Osteoblast (primary cell): ENCODE results near the gene P2RX6. TPM values are rescaled to one million over a fixed set of nuclear protein-coding genes. Genes with fewer than 3 reads are reported as not detected.

Experiments used
- DNase-seq: peaks from one replicate; pipeline ENCODE4 v3.0.0; 2011; ENCODE audit warnings: low spot score, mixed read lengths; ENCODE audit not compliant: insufficient read length; ENCODE audit errors: missing footprints
- H2AFZ ChIP-seq: 2 replicates; pipeline ENCODE4 v1.6.0; 2011; ENCODE audit warnings: mild to moderate bottlenecking, low read length
- H3K27ac ChIP-seq: 2 replicates; pipeline ENCODE4 v1.5.1; 2011; ENCODE audit warnings: mild to moderate bottlenecking, low read depth, low read length, moderate library complexity
- H3K27me3 ChIP-seq: 2 replicates; pipeline ENCODE4 v1.6.0; 2012; ENCODE audit warnings: mild to moderate bottlenecking, control low read depth, inconsistent platforms, low read length, moderate library complexity; ENCODE audit not compliant: insufficient read depth
- H3K36me3 ChIP-seq: 2 replicates; pipeline ENCODE4 v1.5.1; 2011; ENCODE audit warnings: mild to moderate bottlenecking, low read length, control low read depth, moderate library complexity; ENCODE audit not compliant: insufficient read depth
- H3K4me1 ChIP-seq: 2 replicates; pipeline ENCODE4 v1.5.1; 2011; ENCODE audit warnings: mild to moderate bottlenecking, low read length, control low read depth, moderate library complexity; ENCODE audit not compliant: insufficient read depth
- H3K4me2 ChIP-seq: 2 replicates; pipeline ENCODE4 v1.6.0; 2011; ENCODE audit warnings: mild to moderate bottlenecking, low read length; ENCODE audit not compliant: insufficient read depth
- H3K4me3 ChIP-seq: fragments of 200-600 bp; sonication (generic); 3 replicates; pipeline ENCODE4 v1.5.1; 2012; ENCODE audit warnings: mild to moderate bottlenecking, low read length, inconsistent platforms; ENCODE audit not compliant: insufficient read depth
- H3K79me2 ChIP-seq: 2 replicates; pipeline ENCODE4 v1.6.0; 2012; ENCODE audit warnings: mild to moderate bottlenecking, low read length, control low read depth, inconsistent platforms; ENCODE audit not compliant: insufficient read depth
- H3K9me3 ChIP-seq: 2 replicates; pipeline ENCODE4 v1.5.1; 2011; ENCODE audit warnings: low read depth, low read length, control low read depth
- H4K20me1 ChIP-seq: 2 replicates; pipeline ENCODE4 v1.6.0; 2012; ENCODE audit warnings: mild to moderate bottlenecking, low read length, control low read depth; ENCODE audit not compliant: insufficient read depth
- total RNA-seq: library from RNA; depleted of rRNA; stranded (reverse); fragments of >200 nt; gene quantifications from 2 replicates; pipeline ENCODE4 v1.2.3, GENCODE V29; 2012
- TF ChIP-seq, protein P1 (sequence below): IDR thresholded peaks from 2 replicates; pipeline ENCODE4 v1.5.1; 2011; ENCODE audit warnings: mild to moderate bottlenecking, low read depth, low read length, moderate library complexity; ENCODE audit errors: extremely low read depth

Gene P2RX6
- total RNA-seq, 1 donor, result 5.1 TPM

GRCh38 chr22:20991252-20992055 is 23.5 kb upstream of the P2RX6 start:
- Histone ChIP-seq H3K36me3 (peaks cover 48% of the 10 kb centered on the region), H2AFZ (no peak overlapping the region), H3K4me2 (no peak overlapping the region), H3K27me3 (no peaks in the 10 kb centered on the region), H4K20me1 (no peaks in the 10 kb centered on the region), H3K27ac (no peak overlapping the region), H3K4me1 (no peaks in the 10 kb centered on the region), H3K9me3 (no peaks in the 10 kb centered on the region), H3K79me2 (no peaks in the 10 kb centered on the region), H3K4me3 (no peak overlapping the region)
- TF ChIP-seq, protein P1, sequence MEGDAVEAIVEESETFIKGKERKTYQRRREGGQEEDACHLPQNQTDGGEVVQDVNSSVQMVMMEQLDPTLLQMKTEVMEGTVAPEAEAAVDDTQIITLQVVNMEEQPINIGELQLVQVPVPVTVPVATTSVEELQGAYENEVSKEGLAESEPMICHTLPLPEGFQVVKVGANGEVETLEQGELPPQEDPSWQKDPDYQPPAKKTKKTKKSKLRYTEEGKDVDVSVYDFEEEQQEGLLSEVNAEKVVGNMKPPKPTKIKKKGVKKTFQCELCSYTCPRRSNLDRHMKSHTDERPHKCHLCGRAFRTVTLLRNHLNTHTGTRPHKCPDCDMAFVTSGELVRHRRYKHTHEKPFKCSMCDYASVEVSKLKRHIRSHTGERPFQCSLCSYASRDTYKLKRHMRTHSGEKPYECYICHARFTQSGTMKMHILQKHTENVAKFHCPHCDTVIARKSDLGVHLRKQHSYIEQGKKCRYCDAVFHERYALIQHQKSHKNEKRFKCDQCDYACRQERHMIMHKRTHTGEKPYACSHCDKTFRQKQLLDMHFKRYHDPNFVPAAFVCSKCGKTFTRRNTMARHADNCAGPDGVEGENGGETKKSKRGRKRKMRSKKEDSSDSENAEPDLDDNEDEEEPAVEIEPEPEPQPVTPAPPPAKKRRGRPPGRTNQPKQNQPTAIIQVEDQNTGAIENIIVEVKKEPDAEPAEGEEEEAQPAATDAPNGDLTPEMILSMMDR, result no peak
- peak; percentile 80 for DNase-seq

DNA sequence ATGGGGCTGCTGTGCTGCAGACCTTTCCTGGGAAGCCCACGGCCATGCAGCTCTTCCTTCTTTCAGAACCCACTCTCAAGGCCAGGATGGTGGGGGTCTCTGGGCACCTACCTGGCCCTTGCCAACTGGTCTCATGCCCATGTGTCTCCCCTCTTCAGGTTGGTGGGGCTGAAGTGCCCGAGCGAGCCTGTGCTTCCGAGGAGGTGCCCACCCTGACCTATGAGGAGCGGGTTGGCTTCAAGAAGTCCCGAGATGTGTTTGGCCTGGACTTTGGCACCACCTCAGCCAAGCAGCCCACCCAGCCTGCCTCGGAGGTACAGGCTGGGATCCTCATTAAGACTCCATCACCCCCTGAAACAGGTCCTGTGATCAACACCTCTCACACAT is 22.9 kb upstream of the P2RX6 start:
- Histone ChIP-seq H3K27ac (no peak overlapping the region), H3K27me3 (no peaks in the 10 kb centered on the region), H3K4me3 (no peak overlapping the region), H3K36me3 (peaks cover 47% of the 10 kb centered on the region), H4K20me1 (no peaks in the 10 kb centered on the region), H2AFZ (no peak overlapping the region), H3K4me2 (no peak overlapping the region), H3K79me2 (no peaks in the 10 kb centered on the region), H3K9me3 (no peaks in the 10 kb centered on the region), H3K4me1 (no peaks in the 10 kb centered on the region)
- TF ChIP-seq, protein P1, result no peak
- no peak for DNase-seq

- DNase-seq, result no peak
- no peak overlapping the region for H3K4me3 ChIP-seq
- H3K9me3 ChIP-seq, result no peaks in the 10 kb centered on the region
- no peaks in the 10 kb centered on the region for H3K27me3 ChIP-seq
- no peak overlapping the region for H2AFZ ChIP-seq
- no peaks in the 10 kb centered on the region for H4K20me1 ChIP-seq
- H3K4me2 ChIP-seq, result no peak overlapping the region
- H3K27ac ChIP-seq, result no peak overlapping the region
- peaks cover 46% of the 10 kb centered on the region for H3K36me3 ChIP-seq
- H3K4me1 ChIP-seq, result no peaks in the 10 kb centered on the region
- TF ChIP-seq, protein P1, result no peak
- H3K79me2 ChIP-seq, result no peaks in the 10 kb centered on the region
Observed at GRCh38 chr22:20992456-20993303, 22.3 kb upstream of the P2RX6 start.
